DND-41 (cell line): Measurements from ENCODE around the gene TMEM255B.

Experiments
- ATAC-seq: fragments of 200-7000 bp; cut with Tn5 transposase; 3 replicates; pipeline ENCODE4 v1.9.1; 2021; ENCODE audit warnings: low read depth; ENCODE audit not compliant: insufficient read depth
- DNase-seq: peaks from one replicate; pipeline ENCODE4 v3.0.0-alpha.2; 2020
- H2AFZ ChIP-seq: 2 replicates; pipeline ENCODE4 v1.6.0; 2012; ENCODE audit warnings: low read depth, low read length
- H3K27ac ChIP-seq: 2 replicates; pipeline ENCODE4 v1.5.1; 2012; ENCODE audit warnings: low read length, inconsistent platforms
- H3K27me3 ChIP-seq: fragments of 200-600 bp; sonication (generic); 2 replicates; pipeline ENCODE4 v1.6.0; 2012; ENCODE audit warnings: low read length, mild to moderate bottlenecking, inconsistent platforms; ENCODE audit not compliant: insufficient read depth, poor library complexity
- H3K36me3 ChIP-seq: 2 replicates; pipeline ENCODE4 v1.5.1; 2012; ENCODE audit warnings: low read length, inconsistent platforms; ENCODE audit not compliant: insufficient read depth
- H3K4me1 ChIP-seq: 2 replicates; pipeline ENCODE4 v1.5.1; 2012; ENCODE audit warnings: mild to moderate bottlenecking, low read length; ENCODE audit not compliant: insufficient read depth
- H3K4me2 ChIP-seq: 2 replicates; pipeline ENCODE4 v1.6.0; 2012; ENCODE audit warnings: mild to moderate bottlenecking, moderate library complexity, low read length, inconsistent platforms; ENCODE audit not compliant: insufficient read depth
- H3K4me3 ChIP-seq, 2 experiments: fragments of 200-600 bp in 1 of 2; shearing (Covaris generic) in 1 of 2; 2 replicates each; pipeline ENCODE4 v1.5.1; 2012 to 2016; ENCODE audit warnings: inconsistent platforms in 2 of 2, low read length in 2 of 2, mild to moderate bottlenecking in 2 of 2, low read depth in 1 of 2, moderate library complexity in 1 of 2
- H3K79me2 ChIP-seq: 2 replicates; pipeline ENCODE4 v1.6.0; 2012; ENCODE audit warnings: low read length, inconsistent platforms; ENCODE audit not compliant: insufficient read depth
- H3K9ac ChIP-seq: 2 replicates; pipeline ENCODE4 v1.6.0; 2012; ENCODE audit warnings: low read depth, mild to moderate bottlenecking, inconsistent platforms, low read length, moderate library complexity
- H3K9me3 ChIP-seq: 2 replicates; pipeline ENCODE4 v1.5.1; 2012; ENCODE audit warnings: low read length, moderate library complexity, mild to moderate bottlenecking, inconsistent platforms; ENCODE audit not compliant: insufficient read depth, severe bottlenecking
- H4K20me1 ChIP-seq: 2 replicates; pipeline ENCODE4 v1.6.0; 2012; ENCODE audit warnings: low read length; ENCODE audit not compliant: insufficient read depth
- EZH2 ChIP-seq: IDR thresholded peaks from 3 replicates; pipeline ENCODE4 v1.6.1; 2012; ENCODE audit warnings: borderline replicate concordance, low read depth, mild to moderate bottlenecking, moderate library complexity, low read length, inconsistent platforms; ENCODE audit not compliant: severe bottlenecking
- TF ChIP-seq, protein P1 (sequence below): IDR thresholded peaks from 2 replicates; pipeline ENCODE4 v1.5.1; 2012; ENCODE audit warnings: borderline replicate concordance, low read length, moderate library complexity, mild to moderate bottlenecking; ENCODE audit not compliant: poor library complexity, severe bottlenecking; ENCODE audit errors: extremely low read depth

Gene TMEM255B

DNA sequence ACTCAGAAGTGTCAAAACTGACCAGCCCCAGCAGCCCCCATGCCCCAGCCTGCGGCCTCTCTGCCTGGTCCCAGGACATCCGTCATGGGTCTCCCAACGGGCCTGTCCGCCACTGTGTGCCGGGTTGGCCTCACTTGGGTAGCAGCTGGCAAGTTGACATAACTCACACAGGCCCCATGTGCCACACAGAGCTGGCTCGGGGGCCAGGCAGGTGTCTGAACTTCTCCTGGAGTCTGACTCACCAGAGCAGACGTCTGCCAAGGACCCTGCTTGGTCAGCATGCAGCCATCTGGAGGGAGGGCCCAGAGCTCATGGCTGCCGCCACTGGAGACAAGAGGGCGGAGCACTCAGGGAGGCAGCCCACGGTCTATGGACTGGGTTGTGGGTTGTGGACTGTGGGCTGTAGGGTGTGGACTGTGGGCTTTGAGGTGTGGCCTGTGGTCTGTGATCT lies 32.0 kb upstream of the TMEM255B start:
- Histone ChIP-seq H3K27ac (no peak overlapping the region), H3K27me3 (no peaks in the 10 kb centered on the region), H2AFZ (no peak overlapping the region), H3K4me3 (no peak overlapping the region), H3K4me2 (no peak overlapping the region), H3K79me2 (no peaks in the 10 kb centered on the region), H4K20me1 (peaks cover 11% of the 10 kb centered on the region; the same call in 1 of the 2 replicates), H3K36me3 (no peaks in the 10 kb centered on the region), H3K4me1 (no peaks in the 10 kb centered on the region), H3K9ac (no peak overlapping the region), H3K9me3 (no peaks in the 10 kb centered on the region)
- no peak for ATAC-seq
- TF ChIP-seq EZH2 = no peak
- TF ChIP-seq, protein P1, sequence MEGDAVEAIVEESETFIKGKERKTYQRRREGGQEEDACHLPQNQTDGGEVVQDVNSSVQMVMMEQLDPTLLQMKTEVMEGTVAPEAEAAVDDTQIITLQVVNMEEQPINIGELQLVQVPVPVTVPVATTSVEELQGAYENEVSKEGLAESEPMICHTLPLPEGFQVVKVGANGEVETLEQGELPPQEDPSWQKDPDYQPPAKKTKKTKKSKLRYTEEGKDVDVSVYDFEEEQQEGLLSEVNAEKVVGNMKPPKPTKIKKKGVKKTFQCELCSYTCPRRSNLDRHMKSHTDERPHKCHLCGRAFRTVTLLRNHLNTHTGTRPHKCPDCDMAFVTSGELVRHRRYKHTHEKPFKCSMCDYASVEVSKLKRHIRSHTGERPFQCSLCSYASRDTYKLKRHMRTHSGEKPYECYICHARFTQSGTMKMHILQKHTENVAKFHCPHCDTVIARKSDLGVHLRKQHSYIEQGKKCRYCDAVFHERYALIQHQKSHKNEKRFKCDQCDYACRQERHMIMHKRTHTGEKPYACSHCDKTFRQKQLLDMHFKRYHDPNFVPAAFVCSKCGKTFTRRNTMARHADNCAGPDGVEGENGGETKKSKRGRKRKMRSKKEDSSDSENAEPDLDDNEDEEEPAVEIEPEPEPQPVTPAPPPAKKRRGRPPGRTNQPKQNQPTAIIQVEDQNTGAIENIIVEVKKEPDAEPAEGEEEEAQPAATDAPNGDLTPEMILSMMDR = no peak
- no peak for DNase-seq

DNA sequence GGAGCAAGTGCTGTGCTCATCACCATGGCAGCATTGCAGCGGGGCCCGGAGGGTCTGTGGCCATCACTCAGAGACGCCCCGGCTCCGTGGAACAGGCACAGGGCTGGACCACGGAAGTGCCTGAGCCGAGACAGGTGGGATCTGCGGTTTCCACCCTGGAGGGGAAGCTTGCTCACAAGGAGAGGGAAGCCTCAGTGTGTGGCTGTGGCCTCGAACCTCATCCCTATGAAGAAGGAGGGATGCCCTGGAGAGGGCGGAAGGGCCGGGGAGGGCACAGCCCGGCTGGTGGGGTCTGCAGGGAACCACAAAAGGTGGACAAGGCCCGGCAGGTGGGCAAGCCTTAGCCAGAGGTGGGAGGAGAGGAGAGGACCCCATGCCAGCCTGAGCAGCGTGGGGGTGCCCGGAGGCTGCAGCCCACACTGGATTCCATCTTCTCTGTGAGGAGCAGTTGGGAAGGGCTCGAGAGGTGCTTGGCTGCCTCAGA lies 30.4 kb upstream of the TMEM255B start:
- Histone ChIP-seq H3K4me3 (no peak overlapping the region), H3K4me1 (no peaks in the 10 kb centered on the region), H2AFZ (no peak overlapping the region), H4K20me1 (peaks cover 11% of the 10 kb centered on the region; the same call in 1 of the 2 replicates), H3K9me3 (peaks cover 4% of the 10 kb centered on the region), H3K4me2 (no peak overlapping the region), H3K9ac (no peak overlapping the region), H3K27ac (no peak overlapping the region), H3K79me2 (no peaks in the 10 kb centered on the region), H3K36me3 (no peaks in the 10 kb centered on the region), H3K27me3 (no peaks in the 10 kb centered on the region)
- ATAC-seq = no peak
- TF ChIP-seq, protein P1 = no peak
- no peak for TF ChIP-seq EZH2
- DNase-seq = no peak

DNA sequence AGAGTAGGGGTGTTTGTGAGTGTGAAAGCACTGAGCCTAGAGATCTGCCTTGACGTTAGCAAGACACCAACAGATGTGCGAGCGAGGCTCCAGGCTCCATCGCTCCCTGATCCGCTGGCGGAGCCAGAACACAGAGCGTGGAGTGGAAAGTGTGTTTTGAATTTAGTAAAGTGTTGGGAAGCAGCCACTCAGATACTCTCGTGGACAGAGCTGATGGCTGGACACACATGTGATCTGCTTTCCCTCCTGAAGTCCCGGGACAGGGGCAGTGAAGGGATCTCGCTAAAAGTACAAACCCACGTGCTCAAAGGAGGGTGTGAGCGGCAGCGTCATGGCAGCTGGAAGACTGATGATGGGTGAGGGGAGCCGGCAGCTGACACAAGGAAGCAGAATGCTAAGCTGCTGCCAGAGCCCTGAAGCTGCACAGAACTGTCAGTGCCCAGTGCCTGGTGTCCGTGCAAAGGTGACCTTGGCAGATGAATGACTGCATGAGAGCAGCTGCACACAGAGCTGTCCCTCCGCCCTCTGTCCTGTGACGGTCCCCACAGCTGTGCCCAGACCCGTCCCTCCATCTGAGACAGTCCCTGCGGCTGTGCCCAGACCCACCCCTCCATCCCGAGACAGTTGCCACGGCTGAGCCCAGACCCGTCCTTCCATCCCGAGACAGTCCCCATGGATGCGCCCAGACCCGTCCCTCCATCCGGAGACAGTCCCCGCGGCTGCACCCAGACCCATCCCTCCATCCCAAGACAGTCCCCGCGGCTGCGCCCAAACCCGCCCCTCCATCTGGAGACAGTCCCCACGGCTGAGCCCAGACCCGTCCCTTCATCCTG lies 29.6 kb upstream of the TMEM255B start:
- H3K9ac ChIP-seq = no peak overlapping the region
- 0 out of 2 replicates have a peak, but pooled peaks cover 8% of the 10 kb centered on the region for H4K20me1 ChIP-seq
- ATAC-seq (no peak), DNase-seq (no peak)
- no peaks in the 10 kb centered on the region for H3K36me3 ChIP-seq
- no peak for TF ChIP-seq EZH2
- TF ChIP-seq, protein P1 = no peak
- no peak overlapping the region for H3K27ac ChIP-seq
- H3K4me3 ChIP-seq = no peak overlapping the region
- H3K79me2 ChIP-seq = no peaks in the 10 kb centered on the region
- H3K4me2 ChIP-seq = no peak overlapping the region
- peaks cover 8% of the 10 kb centered on the region for H3K9me3 ChIP-seq
- no peak overlapping the region for H2AFZ ChIP-seq
- H3K4me1 ChIP-seq = no peaks in the 10 kb centered on the region
- H3K27me3 ChIP-seq = no peaks in the 10 kb centered on the region
